C1 segment of cervical spinal cord (tissue), 14 donors: ENCODE measurements around the gene ZSWIM6.
A peak's percentile ranks its signal among the peaks of the same experiment; 100 is the strongest.

ENCODE experiments used
- DNase-seq, 14 donors: peaks; one replicate each; lab custom pipeline; 2025; lab: John Stamatoyannopoulos, UW

ZSWIM6 gene

DNA sequence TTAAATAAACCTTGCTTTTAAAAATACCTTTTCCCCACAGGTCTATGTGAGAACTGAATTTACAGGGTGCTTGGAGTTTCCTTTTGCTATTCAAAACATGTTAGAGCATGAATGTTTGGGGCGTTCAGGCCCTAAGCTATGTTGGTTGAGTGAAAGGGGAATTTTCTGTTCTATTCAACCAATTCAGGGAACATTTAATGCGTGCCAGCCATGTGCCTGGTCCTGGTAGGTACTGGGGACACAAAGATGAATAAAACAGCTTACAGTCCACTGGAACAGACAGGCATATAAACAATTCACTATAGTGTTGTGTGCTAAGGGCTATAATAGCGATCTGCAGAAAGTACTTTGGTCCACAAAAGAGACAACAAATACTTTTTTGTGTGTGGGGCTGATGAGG is 108.5 kb downstream of the ZSWIM6 start:
- DNase-seq, result no peak

DNA sequence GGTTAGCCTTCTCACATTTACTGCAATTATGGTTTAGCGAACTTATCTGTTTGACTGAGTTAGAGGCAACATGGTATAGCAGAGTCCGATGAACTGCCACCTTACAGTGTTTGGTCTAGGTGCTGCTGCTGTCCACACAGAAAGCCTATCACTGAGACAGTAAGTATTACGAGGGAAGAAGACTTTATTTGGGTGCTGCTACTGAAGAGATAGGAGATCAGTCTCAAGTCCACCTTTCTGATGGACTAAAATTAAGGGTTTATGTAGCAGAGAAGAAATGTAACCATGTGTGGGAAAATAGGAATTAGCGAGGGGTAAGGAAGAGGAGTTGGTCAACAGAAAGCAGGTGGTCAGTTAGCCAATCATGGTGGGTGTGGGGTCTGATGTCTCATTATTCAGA is 109.7 kb downstream of the ZSWIM6 start:
- DNase-seq, result no peak

DNA sequence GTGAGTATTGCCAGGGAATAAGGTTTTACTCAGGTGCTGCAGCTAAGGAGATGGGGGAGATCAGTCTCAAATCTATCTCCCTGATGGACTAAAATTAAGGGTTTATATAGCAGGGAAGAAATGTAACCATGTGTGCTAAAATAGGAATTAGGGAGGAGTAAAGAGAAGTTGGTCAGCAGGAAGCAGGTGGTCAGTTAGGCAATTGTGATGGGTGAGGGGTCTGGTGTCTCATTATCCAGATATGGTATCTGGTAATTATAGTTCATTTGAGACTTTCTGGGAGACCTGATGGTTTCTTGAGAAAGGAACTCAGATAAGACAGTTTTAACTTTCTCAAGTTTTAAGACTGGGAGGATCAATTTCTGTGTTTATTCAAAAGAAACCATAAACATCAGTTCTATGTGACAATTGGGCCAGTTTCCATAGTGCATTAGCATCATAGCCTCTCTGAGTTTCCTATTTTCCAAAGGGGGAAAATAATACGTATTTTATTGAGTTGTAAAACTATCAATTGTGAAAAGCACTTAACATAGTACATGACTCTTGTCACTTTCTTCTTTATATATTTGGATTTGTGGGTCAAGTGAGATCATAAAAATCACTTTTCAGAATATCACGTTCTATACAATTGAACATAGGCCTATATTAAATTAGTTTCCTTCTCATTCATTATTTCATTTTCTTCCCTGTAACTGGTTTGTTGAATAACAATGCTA is 115.9 kb downstream of the ZSWIM6 start:
- DNase-seq, result no peak

DNA sequence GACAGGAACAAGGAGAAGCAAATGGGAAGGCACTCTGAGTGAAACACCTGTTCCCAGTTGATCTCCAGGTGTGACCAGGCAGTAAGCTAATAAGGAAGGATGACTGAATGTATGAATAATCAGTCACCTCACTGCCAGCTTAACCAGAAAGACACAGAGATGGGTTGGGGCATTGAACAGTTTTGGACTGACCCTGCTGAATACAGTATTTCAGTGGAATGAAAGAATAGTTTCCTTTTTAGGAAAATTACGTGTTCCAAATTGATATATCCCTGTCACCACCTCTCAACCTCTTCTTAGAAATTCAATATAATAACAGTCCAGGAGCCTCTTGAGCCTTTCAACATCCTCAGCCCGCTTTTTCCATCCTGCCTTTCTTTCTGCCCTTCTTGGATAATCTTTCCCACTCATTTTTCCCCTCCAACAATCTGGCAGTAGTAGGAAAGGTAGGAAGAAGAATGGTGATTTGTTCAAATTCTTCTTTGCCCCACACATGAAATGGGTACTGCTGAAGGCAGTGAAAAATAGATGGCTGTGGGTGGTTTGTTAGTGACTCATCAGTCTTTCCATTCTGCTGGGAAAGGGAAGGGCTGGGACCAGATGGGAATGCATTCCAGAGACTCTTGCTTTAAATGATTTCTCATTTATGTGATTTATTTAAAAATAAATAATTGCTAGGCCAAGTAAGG is 117.9 kb downstream of the ZSWIM6 start:
- peak in 1 of 14 donors; percentile 26 for DNase-seq

DNA sequence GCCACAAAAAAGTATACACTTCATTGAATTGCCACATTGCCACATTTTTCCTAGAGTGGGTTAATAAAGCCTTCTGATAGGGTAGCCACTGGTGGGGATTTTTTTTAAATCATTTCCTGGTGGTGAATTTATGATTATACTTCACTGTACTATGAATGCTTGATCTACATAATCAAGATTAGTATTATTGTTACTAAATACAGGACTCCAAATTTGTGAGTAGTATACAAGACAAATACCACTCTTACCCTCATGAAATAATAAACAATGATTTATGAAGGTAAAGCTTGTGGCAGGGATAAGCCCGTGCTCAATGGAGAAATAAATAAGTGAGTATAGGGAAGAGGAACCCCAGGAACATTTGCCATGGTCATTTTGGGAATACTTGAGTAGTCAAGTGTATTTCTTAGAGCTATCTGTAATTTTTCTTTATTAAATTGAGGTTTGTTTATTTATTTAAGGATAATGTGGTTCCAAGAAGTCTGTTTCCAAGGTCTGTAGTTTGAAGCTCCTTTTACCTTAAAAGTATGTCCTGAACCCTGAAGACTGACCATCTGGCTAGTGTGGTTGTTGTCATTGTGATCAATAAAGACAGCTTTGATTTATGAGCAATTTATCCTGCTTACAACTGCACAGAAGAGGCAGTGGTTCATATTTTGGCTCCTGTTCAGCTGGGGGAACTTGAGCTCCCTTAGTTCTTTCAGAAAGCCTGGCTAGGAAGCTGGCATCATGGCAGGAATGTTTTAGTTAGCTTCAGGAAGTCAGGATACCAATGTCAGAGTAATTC is 118.6 kb downstream of the ZSWIM6 start:
- DNase-seq, result peak in 1 of 14 donors; percentile 25

DNA sequence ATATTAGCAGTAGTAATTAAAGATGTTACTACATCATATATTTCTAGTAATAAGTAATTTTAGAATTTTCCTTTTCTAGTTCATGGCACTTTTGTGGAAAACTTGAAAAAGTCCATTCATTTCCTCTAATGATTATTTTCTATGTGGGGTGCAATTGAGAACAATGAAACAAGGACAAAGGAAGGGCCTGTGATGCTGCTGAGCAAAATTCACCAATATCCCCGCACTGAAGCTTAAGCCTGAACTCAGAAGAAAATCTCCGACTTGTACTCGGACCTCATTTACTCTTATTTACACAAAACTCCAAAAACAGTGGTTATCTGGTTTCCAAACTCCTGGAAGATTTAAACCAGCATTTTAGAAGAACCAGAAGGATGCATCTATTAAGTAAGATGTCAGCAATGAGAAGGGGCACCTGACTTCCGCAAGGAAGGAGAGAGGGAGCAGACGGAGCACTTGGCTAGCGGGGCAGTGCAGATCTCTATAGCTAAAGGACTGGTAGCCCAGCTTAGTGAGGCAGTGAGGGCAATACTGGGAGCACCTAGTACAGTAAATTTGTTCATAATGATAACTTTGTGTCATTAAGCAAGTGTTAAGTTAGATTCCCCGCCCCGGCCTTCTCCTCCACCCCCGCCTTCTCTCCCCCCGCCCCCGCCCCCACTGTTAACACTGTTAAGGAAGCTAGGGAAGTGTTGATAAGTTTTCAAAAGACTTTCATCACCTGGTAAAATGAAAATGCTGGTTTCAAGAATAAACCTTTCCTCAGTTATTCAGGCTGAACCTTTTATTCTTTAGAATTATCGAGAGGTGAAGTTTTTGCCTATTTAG is 123.3 kb downstream of the ZSWIM6 start:
- no peak for DNase-seq

DNA sequence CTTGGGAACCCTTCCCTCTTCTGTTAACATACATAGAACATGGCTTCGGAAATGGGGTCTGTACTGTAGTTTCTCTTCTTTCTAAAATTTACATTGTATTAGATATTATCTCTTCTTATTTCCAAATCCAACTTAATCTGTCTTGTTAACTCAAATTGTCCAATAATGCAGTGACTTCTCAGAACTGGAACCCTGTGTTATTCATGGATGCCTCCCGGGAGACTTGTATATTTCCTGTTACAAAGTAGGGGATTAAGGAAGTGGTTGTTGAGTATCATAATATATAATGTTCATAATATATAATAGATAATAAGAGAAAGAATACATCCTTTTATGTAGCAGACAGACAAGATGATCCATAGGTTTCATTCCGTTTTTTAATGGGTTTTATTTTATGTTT is 128.4 kb downstream of the ZSWIM6 start:
- DNase-seq, result no peak

DNA sequence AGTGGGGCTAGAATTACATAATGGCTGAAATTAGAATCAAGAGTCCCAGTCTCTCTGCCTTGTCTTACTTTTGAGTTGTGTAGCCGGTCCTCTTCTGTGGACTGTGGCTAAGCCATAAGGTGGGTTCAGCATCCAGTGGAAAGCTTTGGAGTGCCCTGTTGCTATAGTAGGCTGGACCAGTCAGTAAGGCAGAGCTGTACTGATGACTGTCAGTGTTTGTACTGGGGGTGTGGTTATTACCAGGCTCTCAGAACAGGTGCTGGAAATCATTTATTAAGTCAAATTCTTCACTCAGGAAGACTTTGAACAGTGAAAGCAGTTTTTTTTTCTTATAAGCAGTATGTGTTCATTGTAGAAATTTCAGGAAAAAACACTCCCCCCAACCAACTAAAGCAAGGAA is 129.4 kb downstream of the ZSWIM6 start:
- no peak for DNase-seq

DNA sequence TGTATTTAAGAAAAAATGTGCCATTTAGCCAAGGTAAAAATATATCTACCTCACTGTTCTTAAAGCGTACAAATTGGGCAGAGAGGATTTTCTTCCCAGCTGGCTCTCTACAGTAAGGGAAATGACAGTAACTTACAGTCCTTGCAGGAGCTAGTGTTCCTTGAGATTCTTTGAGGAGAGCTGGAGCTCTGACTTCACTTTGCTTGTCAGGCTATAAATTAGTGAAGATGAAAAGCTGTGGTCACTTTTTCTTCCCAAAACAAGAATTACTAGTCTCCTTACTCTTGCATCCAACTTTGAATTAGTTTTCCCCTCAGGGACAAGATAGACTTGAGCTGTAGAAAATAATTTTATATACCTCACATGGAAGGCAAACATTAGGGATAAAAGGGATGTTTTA is 129.9 kb downstream of the ZSWIM6 start:
- DNase-seq, result no peak

DNA sequence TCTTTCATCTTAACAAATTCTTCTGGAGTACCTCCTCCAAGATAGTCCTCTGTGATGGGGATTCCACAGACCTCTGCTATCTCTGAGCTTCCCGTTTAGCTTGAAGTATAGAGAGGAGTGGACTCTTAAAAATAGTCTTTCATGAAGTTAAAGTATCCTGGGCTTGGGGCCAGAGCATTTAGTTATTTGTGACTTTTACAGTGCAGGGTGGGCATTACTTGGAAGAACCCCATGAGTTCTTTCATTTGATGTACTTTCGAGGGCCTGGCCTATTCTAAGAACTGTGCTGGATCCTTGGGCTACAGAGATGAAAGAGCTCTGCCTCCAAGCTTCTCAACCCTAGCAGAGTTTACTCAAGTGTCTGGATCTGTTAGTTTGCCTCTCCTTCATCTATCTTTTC is 131.5 kb downstream of the ZSWIM6 start:
- DNase-seq, result no peak

DNA sequence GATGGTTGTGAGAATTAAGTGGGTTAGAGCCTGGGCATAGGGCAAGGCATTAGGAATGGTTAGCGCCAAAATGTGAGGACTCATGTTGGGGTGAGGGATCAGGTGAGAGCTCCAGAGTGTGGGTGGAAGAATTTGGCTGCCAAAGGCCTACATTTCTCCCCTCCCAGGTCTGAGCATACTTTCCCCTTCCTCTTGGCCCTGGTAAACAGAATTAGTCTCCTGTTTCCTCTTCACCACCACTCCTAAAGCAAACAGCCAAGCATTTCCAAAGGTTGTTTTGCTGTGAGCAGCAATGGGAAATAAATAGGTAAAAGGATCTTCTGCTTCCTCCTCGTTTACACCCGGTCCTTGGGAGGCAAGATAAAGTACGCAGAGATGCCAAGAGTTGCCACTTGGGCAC is 132.5 kb downstream of the ZSWIM6 start:
- no peak for DNase-seq

DNA sequence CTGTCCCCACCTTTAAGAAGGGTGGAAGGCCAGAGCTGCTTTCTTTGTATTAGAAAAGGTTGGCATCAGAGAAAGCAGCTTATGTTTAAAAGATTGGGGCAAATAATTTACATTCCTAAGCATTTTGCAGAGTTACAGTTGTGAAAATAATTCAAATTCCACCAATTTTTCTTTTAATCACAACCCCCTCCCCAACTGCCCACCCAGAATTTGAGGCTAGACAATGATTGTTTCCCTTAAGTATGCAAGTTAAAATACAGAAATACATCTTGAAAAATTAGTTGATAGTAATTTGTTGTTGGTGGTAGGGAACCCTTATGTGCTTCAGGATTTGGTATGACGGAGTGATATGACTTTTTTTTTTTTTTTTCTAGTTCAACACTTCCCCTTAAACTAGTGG is 133.0 kb downstream of the ZSWIM6 start:
- DNase-seq, result no peak

DNA sequence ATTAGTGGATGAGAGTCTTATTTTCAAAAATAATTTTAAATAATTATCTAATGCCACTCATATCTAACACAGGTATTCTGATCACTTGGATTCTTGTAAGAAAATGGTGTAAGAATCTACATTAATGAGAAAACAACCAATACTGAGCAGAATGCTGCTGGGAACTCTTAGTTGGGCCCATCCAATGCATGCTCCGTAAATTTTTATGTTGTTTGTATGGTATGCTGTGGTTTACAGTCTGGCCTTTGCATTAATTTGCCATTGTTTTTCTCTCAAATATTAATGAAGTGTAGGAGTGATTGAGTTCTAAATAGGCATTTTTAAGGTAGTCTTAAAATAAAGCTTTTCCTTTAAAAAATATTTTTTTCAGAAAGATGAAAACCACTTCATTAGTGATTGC is 133.4 kb downstream of the ZSWIM6 start:
- DNase-seq, result no peak

DNA sequence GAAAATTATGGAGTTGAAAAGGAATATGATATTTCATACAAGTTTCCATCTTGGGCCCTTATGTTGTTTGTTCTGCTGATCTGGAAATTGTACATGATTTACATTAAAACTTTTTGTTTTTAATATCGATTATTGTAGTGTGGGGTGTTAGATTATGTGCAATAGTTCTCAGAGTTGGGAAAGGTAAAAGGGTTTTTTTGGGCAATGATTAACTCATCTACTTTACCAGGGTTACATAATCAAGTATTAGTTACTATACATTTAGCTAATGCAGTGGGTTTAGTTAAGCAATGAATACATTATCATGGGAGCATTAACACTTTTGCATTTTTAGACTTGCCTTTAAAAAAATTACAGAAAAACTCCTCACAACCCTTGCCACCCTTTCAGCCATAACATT is 134.0 kb downstream of the ZSWIM6 start:
- no peak for DNase-seq

DNA sequence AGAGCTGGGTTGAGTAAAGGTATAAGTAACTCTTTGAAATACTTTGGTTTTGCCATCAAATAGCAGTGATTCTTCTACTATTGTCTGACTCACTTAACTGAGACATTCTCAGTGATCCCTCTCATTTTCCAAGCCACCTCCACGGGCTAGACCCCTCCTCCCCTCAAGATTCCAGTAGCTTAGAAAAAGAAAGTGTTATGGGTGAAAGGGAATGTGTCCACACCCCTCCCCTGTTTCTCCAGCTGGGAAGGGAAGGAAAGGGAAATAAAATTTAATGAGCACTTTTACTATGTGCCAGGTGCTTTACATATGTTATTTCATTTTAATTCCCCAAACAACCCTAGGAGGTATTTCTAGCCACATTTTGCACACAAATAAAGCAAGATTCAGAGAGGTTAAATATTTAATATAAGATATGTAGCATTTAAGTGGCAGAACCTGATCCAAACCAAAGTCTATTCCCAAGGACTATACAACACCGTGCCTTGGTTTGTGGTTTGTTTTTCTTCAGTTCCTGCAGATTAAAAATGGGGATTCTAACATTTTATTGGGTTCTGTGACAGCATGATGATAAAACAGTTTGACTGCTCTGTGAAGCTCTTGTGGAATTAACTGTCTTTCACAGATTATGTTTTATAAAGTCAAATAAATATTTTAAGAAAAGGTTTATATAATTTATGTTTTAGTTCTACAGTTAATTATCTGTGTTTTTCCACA is 135.9 kb downstream of the ZSWIM6 start:
- DNase-seq, result no peak

DNA sequence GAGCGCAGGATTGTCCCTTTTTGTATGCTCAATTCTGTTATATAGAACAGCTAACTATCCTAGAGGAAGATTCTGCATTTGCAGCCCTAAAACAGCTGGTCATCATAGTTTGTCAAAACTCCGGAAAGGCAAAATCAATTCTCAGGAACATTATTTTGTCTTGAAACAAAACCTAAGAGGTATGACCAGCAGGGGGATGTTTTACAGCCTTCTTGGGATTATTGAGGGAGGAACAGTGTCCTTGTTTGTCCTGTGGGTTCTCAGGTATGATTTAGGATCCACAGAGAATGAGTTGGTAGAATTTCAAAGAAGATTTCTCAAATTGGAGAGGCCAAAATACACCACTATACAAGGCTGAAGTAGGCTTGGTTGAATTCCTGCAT is 136.4 kb downstream of the ZSWIM6 start:
- DNase-seq, result no peak

DNA sequence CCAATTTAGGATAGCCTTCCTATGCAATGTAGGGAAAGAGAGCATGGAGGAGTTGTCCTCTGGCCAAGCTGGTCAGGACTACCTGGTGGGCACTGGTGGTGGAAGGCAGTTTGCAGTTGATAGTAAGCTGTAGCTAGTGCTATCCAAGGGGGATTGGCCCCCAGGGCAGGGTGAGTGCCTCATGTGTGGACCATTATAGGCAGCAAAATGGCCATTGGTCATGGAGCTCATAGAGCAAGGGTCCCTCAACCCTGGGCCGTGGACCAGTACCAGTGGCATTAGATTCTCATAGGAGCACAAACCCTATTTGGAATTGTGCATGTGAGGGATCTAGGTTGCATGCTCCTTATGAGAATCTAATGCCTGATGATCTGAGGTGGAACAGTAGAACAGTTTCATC is 139.3 kb downstream of the ZSWIM6 start:
- DNase-seq, result no peak

DNA sequence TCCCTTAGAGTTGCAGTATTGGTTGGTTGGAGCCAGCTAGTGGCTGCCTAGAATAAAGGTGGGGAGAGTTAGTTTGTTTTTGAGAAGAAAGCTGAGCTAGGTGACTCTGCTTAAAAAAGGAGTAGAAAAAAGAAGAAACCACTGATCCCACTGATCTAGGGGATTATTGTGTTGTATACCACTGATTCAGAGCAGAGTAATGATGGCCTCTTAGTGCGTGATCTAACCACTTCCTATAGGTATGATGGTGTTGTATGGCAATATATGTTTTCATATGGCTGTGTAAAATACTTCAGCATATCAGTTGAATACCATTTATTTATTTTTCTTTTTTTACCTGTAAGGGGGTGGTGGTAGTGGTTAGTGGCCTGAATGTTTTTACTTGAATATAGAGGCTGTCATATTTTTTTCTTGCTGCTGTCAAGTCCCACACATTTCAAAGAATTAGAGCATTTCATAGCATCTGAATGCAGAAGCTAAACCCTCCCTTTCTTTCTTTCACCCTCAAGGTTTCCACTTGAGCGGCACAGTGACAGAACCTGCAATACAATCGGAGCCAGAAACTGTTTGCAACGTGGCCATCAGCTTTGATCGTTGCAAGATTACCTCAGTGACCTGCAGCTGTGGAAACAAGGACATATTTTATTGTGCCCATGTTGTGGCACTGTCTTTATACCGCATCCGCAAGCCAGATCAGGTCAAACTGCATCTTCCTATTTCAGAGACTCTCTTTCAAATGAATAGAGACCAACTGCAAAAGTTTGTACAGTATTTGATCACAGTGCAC is 140.3 kb downstream of the ZSWIM6 start:
- no peak for DNase-seq

DNA sequence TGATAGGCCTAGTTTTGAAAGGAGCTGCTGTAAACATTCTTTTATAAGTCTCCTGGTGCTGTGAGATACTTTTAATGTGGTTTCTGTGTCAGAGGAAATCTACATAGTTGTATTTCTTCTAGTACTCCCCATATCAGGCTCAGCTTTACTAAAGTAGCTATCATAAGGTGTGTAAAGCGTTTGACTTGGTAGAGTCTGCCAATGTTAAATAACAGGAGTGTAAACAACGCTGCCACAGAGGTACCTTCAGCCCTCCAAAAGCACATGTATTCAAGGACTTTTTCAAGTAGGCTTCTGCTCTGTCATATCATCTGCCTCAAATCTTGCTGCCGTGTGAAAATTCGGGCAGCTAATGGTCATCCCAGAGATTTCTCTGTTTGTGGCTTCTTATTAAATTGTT is 142.7 kb downstream of the ZSWIM6 start:
- no peak for DNase-seq

DNA sequence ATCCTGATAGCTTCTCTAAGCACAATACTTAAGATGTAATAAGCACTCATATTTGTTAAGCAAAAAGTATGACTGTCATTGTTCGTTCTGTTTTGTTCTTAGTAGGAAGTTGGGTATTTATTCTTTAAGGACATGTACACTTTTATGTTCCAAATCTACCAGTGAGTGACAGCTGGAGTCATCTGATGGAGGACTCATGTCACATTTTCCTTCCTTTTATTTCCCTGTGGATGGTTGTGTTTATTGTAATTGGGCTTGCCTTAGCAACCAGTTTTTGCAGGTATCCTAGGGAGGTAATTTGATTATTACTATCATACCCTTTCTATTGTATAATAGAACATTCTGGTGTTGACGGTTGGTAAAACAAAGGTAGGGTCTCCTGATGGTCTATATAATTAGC is 145.7 kb downstream of the ZSWIM6 start:
- no peak for DNase-seq
